ENCODE results near the gene CYP2E1.

CYP2E1 gene

GRCh38 chr10:133526957-133527588, at the start of gene CYP2E1:
TSS of gene CYP2E1 (plus strand) at chr10:133527363. CDS start at chr10:133527396, 33 bp downstream.
- Histone ChIP-seq H3K9me3 (ENCODE audit: severe bottlenecking) (peaks cover 14% of the 10 kb centered on the region), H3K4me3 (ENCODE audit: low read depth, low read length) (no peak within 1 kb of the TSS), H3K27ac (no peak within 1 kb of the TSS), H3K27me3 (ENCODE audit: insufficient read depth, low read depth, severe bottlenecking) (no peaks in the 10 kb centered on the region), H3K36me3 (no peaks in the 10 kb centered on the region)
- DNase-seq, result no peak
- no peak for TF ChIP-seq CTCF (IDR thresholded peaks at IDR 0.05; ENCODE audit: low read depth, low read length)

GRCh38 chr10:133481086-133481643, 46.0 kb upstream of the CYP2E1 start:
- Histone ChIP-seq H3K9me3 (ENCODE audit: severe bottlenecking) (peaks cover 17% of the 10 kb centered on the region), H3K27me3 (ENCODE audit: insufficient read depth, low read depth, severe bottlenecking) (no peaks in the 10 kb centered on the region), H3K36me3 (no peaks in the 10 kb centered on the region), H3K27ac (no peak overlapping the region), H3K4me3 (ENCODE audit: low read depth, low read length) (no peak overlapping the region)
- TF ChIP-seq CTCF (IDR thresholded peaks at IDR 0.05; ENCODE audit: low read depth, low read length), result no peak
- no peak for DNase-seq

- Histone ChIP-seq H3K27ac (no peak overlapping the region), H3K27me3 (ENCODE audit: insufficient read depth, low read depth, severe bottlenecking) (no peaks in the 10 kb centered on the region), H3K9me3 (ENCODE audit: severe bottlenecking) (peaks cover 17% of the 10 kb centered on the region), H3K4me3 (ENCODE audit: low read depth, low read length) (no peak overlapping the region), H3K36me3 (no peaks in the 10 kb centered on the region)
- no peak for TF ChIP-seq CTCF (IDR thresholded peaks at IDR 0.05; ENCODE audit: low read depth, low read length)
- DNase-seq, result no peak
Measured at GRCh38 chr10:133481657-133482056, 45.5 kb upstream of the CYP2E1 start.

GRCh38 chr10:133484818-133485217, 42.3 kb upstream of the CYP2E1 start:
- Histone ChIP-seq H3K4me3 (ENCODE audit: low read depth, low read length) (no peak overlapping the region), H3K27me3 (ENCODE audit: insufficient read depth, low read depth, severe bottlenecking) (no peaks in the 10 kb centered on the region), H3K27ac (no peak overlapping the region), H3K36me3 (no peaks in the 10 kb centered on the region), H3K9me3 (ENCODE audit: severe bottlenecking) (peaks cover 21% of the 10 kb centered on the region)
- DNase-seq, result no peak
- no peak for TF ChIP-seq CTCF (IDR thresholded peaks at IDR 0.05; ENCODE audit: low read depth, low read length)

- H3K9me3 ChIP-seq (ENCODE audit: severe bottlenecking), result peaks cover 24% of the 10 kb centered on the region
- no peak overlapping the region for H3K27ac ChIP-seq
- H3K36me3 ChIP-seq, result no peaks in the 10 kb centered on the region
- no peak for TF ChIP-seq CTCF (IDR thresholded peaks at IDR 0.05; ENCODE audit: low read depth, low read length)
- H3K27me3 ChIP-seq (ENCODE audit: insufficient read depth, low read depth, severe bottlenecking), result no peaks in the 10 kb centered on the region
- H3K4me3 ChIP-seq (ENCODE audit: low read depth, low read length), result no peak overlapping the region
- no peak for DNase-seq
Measured at GRCh38 chr10:133487085-133487484, 40.1 kb upstream of the CYP2E1 start.

GRCh38 chr10:133488354-133488753, 38.8 kb upstream of the CYP2E1 start:
- no peak for DNase-seq
- no peaks in the 10 kb centered on the region for H3K27me3 ChIP-seq (ENCODE audit: insufficient read depth, low read depth, severe bottlenecking)
- TF ChIP-seq CTCF (IDR thresholded peaks at IDR 0.05; ENCODE audit: low read depth, low read length), result no peak
- no peak overlapping the region for H3K4me3 ChIP-seq (ENCODE audit: low read depth, low read length)
- H3K27ac ChIP-seq, result no peak overlapping the region
- H3K36me3 ChIP-seq, result no peaks in the 10 kb centered on the region
- H3K9me3 ChIP-seq (ENCODE audit: severe bottlenecking), result peaks cover 19% of the 10 kb centered on the region

Measured in WERI-Rb-1 (cell line).